ENCODE results near the gene MAP3K5.

Gene MAP3K5

GRCh38 chr6:136611133-136611532 lies 181.1 kb downstream of the MAP3K5 start:
- Histone ChIP-seq H3K36me3 (ENCODE audit: control insufficient read depth, insufficient read depth, low read length, severe bottlenecking) (no peaks in the 10 kb centered on the region), H3K4me1 (ENCODE audit: control insufficient read depth, insufficient read depth, low read length) (peaks cover 25% of the 10 kb centered on the region), H3K4me3 (ENCODE audit: low read length) (no peak overlapping the region), H3K27me3 (replicated peaks; ENCODE audit: control insufficient read depth, insufficient read depth, low read length) (no peaks in the 10 kb centered on the region), H3K9ac (ENCODE audit: low read length) (no peak overlapping the region), H3K9me3 (ENCODE audit: control insufficient read depth, low read length) (no peaks in the 10 kb centered on the region)
- no peak for DNase-seq (ENCODE audit: low read depth)

GRCh38 chr6:136609873-136610706 lies 182.2 kb downstream of the MAP3K5 start:
- H3K4me3 ChIP-seq (ENCODE audit: low read length) = no peak overlapping the region
- H3K9me3 ChIP-seq (ENCODE audit: control insufficient read depth, low read length) = no peaks in the 10 kb centered on the region
- H3K36me3 ChIP-seq (ENCODE audit: control insufficient read depth, insufficient read depth, low read length, severe bottlenecking) = no peaks in the 10 kb centered on the region
- DNase-seq (ENCODE audit: low read depth) = peak; percentile 95
- H3K4me1 ChIP-seq (ENCODE audit: control insufficient read depth, insufficient read depth, low read length) = peaks cover 25% of the 10 kb centered on the region
- no peaks in the 10 kb centered on the region for H3K27me3 ChIP-seq (replicated peaks; ENCODE audit: control insufficient read depth, insufficient read depth, low read length)
- no peak overlapping the region for H3K9ac ChIP-seq (ENCODE audit: low read length)

- Histone ChIP-seq H3K27me3 (replicated peaks; ENCODE audit: control insufficient read depth, insufficient read depth, low read length) (no peaks in the 10 kb centered on the region), H3K9me3 (ENCODE audit: control insufficient read depth, low read length) (no peaks in the 10 kb centered on the region), H3K9ac (ENCODE audit: low read length) (no peak overlapping the region), H3K36me3 (ENCODE audit: control insufficient read depth, insufficient read depth, low read length, severe bottlenecking) (no peaks in the 10 kb centered on the region), H3K4me1 (ENCODE audit: control insufficient read depth, insufficient read depth, low read length) (peaks cover 25% of the 10 kb centered on the region), H3K4me3 (ENCODE audit: low read length) (no peak overlapping the region)
- peak; percentile 62 for DNase-seq (ENCODE audit: low read depth)
Observed at GRCh38 chr6:136608991-136609390, 183.3 kb downstream of the MAP3K5 start.

- no peak overlapping the region for H3K9ac ChIP-seq (ENCODE audit: low read length)
- H3K36me3 ChIP-seq (ENCODE audit: control insufficient read depth, insufficient read depth, low read length, severe bottlenecking) = no peaks in the 10 kb centered on the region
- H3K4me3 ChIP-seq (ENCODE audit: low read length) = no peak overlapping the region
- peak; percentile 74 for DNase-seq (ENCODE audit: low read depth)
- no peaks in the 10 kb centered on the region for H3K9me3 ChIP-seq (ENCODE audit: control insufficient read depth, low read length)
- H3K27me3 ChIP-seq (replicated peaks; ENCODE audit: control insufficient read depth, insufficient read depth, low read length) = no peaks in the 10 kb centered on the region
- peaks cover 25% of the 10 kb centered on the region for H3K4me1 ChIP-seq (ENCODE audit: control insufficient read depth, insufficient read depth, low read length)
Observed at GRCh38 chr6:136607932-136608772, 184.1 kb downstream of the MAP3K5 start.

GRCh38 chr6:136607204-136607931 lies 184.9 kb downstream of the MAP3K5 start:
- Histone ChIP-seq H3K4me3 (ENCODE audit: low read length) (no peak overlapping the region), H3K36me3 (ENCODE audit: control insufficient read depth, insufficient read depth, low read length, severe bottlenecking) (no peaks in the 10 kb centered on the region), H3K9ac (ENCODE audit: low read length) (no peak overlapping the region), H3K9me3 (ENCODE audit: control insufficient read depth, low read length) (no peaks in the 10 kb centered on the region), H3K4me1 (ENCODE audit: control insufficient read depth, insufficient read depth, low read length) (peaks cover 25% of the 10 kb centered on the region), H3K27me3 (replicated peaks; ENCODE audit: control insufficient read depth, insufficient read depth, low read length) (no peaks in the 10 kb centered on the region)
- DNase-seq (ENCODE audit: low read depth) = no peak

- Histone ChIP-seq H3K9me3 (ENCODE audit: control insufficient read depth, low read length) (no peaks in the 10 kb centered on the region), H3K36me3 (ENCODE audit: control insufficient read depth, insufficient read depth, low read length, severe bottlenecking) (no peaks in the 10 kb centered on the region), H3K4me3 (ENCODE audit: low read length) (no peak overlapping the region), H3K9ac (ENCODE audit: low read length) (no peak overlapping the region), H3K4me1 (ENCODE audit: control insufficient read depth, insufficient read depth, low read length) (peaks cover 17% of the 10 kb centered on the region), H3K27me3 (replicated peaks; ENCODE audit: control insufficient read depth, insufficient read depth, low read length) (no peaks in the 10 kb centered on the region)
- DNase-seq (ENCODE audit: low read depth) = no peak
Observed at GRCh38 chr6:136604928-136605510, 187.3 kb downstream of the MAP3K5 start.

GRCh38 chr6:136604328-136604825 lies 187.9 kb downstream of the MAP3K5 start:
- H3K4me1 ChIP-seq (ENCODE audit: control insufficient read depth, insufficient read depth, low read length) = peaks cover 11% of the 10 kb centered on the region
- no peaks in the 10 kb centered on the region for H3K36me3 ChIP-seq (ENCODE audit: control insufficient read depth, insufficient read depth, low read length, severe bottlenecking)
- no peaks in the 10 kb centered on the region for H3K9me3 ChIP-seq (ENCODE audit: control insufficient read depth, low read length)
- no peak overlapping the region for H3K9ac ChIP-seq (ENCODE audit: low read length)
- no peak for DNase-seq (ENCODE audit: low read depth)
- H3K4me3 ChIP-seq (ENCODE audit: low read length) = no peak overlapping the region
- no peaks in the 10 kb centered on the region for H3K27me3 ChIP-seq (replicated peaks; ENCODE audit: control insufficient read depth, insufficient read depth, low read length)

- H3K4me3 ChIP-seq (ENCODE audit: low read length) = no peak overlapping the region
- no peaks in the 10 kb centered on the region for H3K9me3 ChIP-seq (ENCODE audit: control insufficient read depth, low read length)
- H3K36me3 ChIP-seq (ENCODE audit: control insufficient read depth, insufficient read depth, low read length, severe bottlenecking) = no peaks in the 10 kb centered on the region
- DNase-seq (ENCODE audit: low read depth) = peak; percentile 28
- no peaks in the 10 kb centered on the region for H3K27me3 ChIP-seq (replicated peaks; ENCODE audit: control insufficient read depth, insufficient read depth, low read length)
- no peaks in the 10 kb centered on the region for H3K4me1 ChIP-seq (ENCODE audit: control insufficient read depth, insufficient read depth, low read length)
- no peak overlapping the region for H3K9ac ChIP-seq (ENCODE audit: low read length)
Observed at GRCh38 chr6:136600818-136601217, 191.5 kb downstream of the MAP3K5 start.

GRCh38 chr6:136599329-136600011 lies 192.8 kb downstream of the MAP3K5 start:
- H3K36me3 ChIP-seq (ENCODE audit: control insufficient read depth, insufficient read depth, low read length, severe bottlenecking) = no peaks in the 10 kb centered on the region
- H3K9me3 ChIP-seq (ENCODE audit: control insufficient read depth, low read length) = no peaks in the 10 kb centered on the region
- no peaks in the 10 kb centered on the region for H3K4me1 ChIP-seq (ENCODE audit: control insufficient read depth, insufficient read depth, low read length)
- DNase-seq (ENCODE audit: low read depth) = peak; percentile 33
- no peaks in the 10 kb centered on the region for H3K27me3 ChIP-seq (replicated peaks; ENCODE audit: control insufficient read depth, insufficient read depth, low read length)
- no peak overlapping the region for H3K9ac ChIP-seq (ENCODE audit: low read length)
- no peak overlapping the region for H3K4me3 ChIP-seq (ENCODE audit: low read length)

- Histone ChIP-seq H3K4me3 (ENCODE audit: low read length) (no peak overlapping the region), H3K4me1 (ENCODE audit: control insufficient read depth, insufficient read depth, low read length) (peaks cover 13% of the 10 kb centered on the region), H3K36me3 (ENCODE audit: control insufficient read depth, insufficient read depth, low read length, severe bottlenecking) (no peaks in the 10 kb centered on the region), H3K9ac (ENCODE audit: low read length) (no peak overlapping the region), H3K27me3 (replicated peaks; ENCODE audit: control insufficient read depth, insufficient read depth, low read length) (no peaks in the 10 kb centered on the region), H3K9me3 (ENCODE audit: control insufficient read depth, low read length) (no peaks in the 10 kb centered on the region)
- DNase-seq (ENCODE audit: low read depth) = no peak
Observed at GRCh38 chr6:136598048-136598447, 194.2 kb downstream of the MAP3K5 start.

Data from adipocyte (in vitro differentiated cells).